NOMO-1 (cell line): ENCODE measurements around the gene NRL.
"Not testable (repeated sequence)": the region's sequence is repeated elsewhere in the genome, so short reads cannot be mapped to it uniquely, and the experiment has no call there.

Experiments
- DNase-seq, 2 experiments: peaks; one replicate each; lab custom pipeline; 2025; ENCODE audit not compliant: unreplicated experiment in 2 of 2; lab: John Stamatoyannopoulos, UW

The NRL gene

GRCh38 chr14:24054646-24055045 is 60.1 kb downstream of the NRL start:
- DNase-seq = no peak

DNA sequence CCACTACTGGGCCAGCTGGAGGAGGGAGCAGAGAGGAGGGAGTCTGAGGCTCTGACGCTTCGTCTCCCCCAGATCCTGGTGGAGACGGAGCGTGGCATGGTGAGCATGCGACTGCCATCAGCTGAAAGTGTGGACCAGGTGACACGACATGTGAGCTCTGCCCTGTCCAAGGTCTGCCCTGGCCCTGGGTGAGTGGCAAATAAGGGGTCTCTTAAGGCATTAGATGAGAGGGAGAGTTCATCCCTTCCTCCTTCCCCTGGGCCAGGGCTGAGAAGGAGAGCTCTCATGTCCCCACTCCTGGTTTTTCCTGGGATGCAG is 60.5 kb downstream of the NRL start:
- no peak for DNase-seq

- no peak for DNase-seq
Observed at GRCh38 chr14:24053548-24054323, 61.0 kb downstream of the NRL start.

GRCh38 chr14:24052656-24053547 is 61.8 kb downstream of the NRL start:
- no peak for DNase-seq

GRCh38 chr14:24051789-24052655 is 62.7 kb downstream of the NRL start, which contains the start of gene CARMIL3:
CARMIL3 (plus strand) TSS chr14:24052009; CDS start chr14:24052154, 145 bp downstream.
- peak; percentile 15 to 31 for DNase-seq

DNA sequence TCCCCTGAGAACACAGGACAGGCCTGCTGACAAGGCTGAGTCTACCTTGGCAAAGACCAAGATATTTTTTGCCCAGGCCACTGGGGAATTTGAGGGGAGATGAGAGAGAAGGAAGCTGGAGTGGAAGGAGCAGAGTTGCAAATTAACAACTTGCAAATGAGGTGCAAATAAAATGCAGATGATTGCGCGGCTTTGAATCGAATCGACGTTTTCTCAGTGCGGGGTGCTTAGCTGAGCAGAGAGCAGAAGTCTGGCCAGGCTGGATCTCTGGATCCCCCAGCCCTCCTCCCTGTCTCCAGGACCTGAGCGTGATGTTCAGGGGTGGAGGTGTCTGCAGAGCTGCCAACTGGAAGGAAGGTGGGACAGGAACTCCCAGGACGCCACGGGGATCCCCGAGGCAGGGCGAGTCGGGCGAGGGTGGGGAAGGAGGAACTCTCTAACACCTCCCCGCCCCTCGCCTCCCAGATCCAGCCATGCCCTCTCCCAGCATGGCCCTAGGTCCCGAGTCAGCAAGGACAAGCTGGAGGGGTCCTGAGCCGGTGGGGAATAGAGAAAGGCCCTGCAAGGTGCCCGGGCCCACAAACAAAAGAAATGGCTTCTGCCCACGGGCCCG is 63.5 kb downstream of the NRL start:
- DNase-seq = no peak

- not testable (repeated sequence) for DNase-seq
Observed at GRCh38 chr14:24050753-24051152, 64.0 kb downstream of the NRL start.

DNA sequence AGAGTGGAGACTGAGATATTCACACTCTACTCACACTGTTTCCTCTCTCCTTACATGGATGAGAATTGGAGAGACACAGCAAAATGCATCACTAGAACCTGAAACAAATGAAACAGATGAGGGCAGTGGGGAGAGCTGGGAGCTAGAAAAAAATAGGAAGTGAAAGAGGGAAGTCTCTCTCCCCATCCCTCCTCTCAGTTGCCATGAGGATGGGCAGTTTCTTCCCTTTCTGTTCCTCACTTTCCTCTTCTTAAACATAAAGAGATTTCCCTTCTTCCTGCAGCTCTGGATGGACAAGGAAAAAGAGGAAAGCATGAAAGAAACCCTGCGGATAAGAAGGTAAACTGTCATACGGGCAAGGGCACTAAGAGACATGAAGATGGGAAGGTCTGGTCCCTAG is 65.7 kb downstream of the NRL start:
- DNase-seq = peak in 1 of 2 experiments; percentile 41

- no peak for DNase-seq
Observed at GRCh38 chr14:24042746-24043145, 72.0 kb downstream of the NRL start.

DNA sequence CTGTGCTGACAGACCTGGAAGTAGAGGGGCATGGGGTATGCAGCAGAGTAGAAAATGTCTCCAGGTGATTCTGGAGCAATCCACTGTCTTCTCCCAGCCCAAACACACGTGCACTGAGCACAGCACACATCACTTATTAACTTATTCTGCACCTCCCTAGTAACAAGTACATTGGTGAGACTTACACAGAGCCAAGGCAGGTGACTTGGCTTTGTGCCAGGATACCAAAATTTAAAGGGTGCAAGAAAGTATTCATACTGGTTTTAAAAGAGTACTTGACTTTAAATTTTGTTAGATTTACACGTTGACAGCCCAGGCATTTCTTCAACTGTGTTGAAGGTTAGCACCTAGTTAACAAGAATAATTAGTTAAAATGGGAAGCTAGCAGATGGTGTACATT is 74.1 kb downstream of the NRL start:
- DNase-seq = no peak

DNA sequence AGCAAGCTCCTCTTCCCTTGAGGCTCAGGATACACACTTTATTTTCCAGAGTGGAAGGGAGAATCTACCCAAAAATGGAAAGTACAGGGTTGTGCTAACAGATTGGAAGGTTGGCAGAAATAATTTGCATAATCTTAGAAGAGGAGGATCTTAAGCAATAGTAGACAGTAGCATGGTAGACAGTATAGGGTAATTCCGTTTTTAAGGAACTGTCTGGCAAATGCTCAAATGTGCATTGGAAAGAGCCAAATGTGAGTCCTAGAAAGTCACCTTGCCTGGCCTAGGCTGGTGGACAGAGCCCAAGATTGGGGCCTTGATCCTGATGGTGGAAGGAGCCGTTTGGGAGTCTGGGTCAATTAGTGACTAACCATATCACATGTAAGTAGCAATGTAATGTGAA is 76.1 kb downstream of the NRL start:
- no peak for DNase-seq

DNA sequence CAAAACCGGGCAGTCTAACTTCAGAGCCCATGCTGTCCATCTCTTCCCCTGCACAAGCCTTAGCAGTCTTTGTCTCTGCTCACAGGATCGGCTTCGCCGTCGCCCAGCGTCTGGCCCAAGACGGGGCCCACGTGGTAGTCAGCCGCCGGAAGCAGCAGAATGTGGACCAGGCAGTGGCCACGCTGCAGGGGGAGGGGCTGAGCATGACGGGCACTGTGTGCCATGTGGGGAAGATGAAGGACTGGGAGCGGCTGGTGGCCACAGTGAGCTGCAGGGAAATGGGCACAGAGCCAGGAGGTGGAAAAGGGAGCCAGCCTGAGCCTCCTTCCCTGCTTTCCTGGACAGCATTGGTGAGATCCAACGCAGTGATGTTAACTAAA is 77.1 kb downstream of the NRL start:
- DNase-seq = no peak

DNA sequence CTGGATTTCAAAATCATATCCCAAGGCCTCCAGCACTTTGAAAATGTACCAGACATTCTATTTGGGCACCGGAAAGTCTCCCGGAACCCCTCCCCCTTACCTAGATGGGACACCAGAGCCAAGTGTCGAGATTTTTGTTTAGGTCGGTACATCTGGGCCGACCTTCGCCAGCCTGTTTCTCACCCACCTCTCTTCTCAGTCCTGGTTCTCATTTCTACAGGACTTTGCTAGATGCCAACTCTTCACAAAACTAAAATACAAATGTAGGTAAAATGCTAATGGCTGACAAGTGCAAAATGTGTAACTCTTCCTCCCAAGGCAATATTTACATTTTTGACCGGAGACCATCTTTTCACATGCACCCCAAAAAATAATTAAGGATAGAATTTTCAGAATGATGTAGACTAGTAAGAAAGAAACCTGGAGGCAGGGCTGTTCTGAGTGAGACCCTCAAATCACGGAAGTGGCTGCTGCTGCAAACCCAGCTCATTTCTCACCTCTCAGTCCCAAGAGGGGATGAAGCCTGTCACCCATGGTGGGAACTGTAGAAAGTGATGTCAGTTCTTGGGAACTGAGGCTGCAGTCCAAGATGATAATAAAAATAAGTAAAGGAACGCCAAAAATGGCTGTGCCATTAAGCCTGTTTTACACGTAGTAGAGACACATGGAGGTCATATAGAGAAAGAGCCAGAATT is 77.6 kb downstream of the NRL start:
- not testable (repeated sequence) for DNase-seq

DNA sequence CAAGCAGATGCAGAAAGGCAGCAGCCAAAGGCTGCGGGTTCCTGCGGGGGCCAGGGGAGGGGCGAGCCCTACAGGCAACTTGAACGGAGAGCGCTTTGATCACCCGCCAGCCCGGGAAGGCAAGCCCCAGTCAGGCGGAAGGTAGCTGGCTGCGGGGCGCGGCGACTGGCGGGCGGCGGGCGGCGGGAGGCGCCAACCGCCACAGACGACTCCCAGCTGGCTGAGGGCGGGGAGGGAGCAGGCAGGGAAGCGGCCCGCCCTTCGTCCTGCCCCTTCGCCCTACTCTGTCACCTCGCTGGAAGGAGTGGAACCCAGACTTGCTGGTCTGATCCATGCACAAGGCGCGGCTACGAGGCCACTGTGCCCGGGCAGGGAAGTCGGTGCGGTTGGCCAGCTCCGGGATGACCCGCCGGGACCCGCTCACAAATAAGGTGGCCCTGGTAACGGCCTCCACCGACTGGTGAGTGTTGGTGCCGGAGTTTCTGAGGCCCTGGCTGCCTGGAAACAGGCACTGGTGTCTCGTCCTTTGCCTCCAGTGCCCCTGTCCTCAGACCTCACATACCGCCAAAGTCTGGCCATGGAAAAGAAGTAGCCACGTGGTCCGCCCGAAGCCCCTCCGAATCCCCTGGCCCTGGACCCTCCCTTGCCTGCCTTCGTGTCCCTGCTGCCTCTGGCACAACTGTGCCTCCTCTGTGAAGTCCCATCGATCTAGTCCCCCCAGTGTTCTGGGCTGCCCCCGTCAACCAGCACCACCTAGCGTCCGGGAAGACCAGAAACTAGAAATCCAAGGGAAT is 78.4 kb downstream of the NRL start:
- DNase-seq = peak; percentile 62 to 85

DNA sequence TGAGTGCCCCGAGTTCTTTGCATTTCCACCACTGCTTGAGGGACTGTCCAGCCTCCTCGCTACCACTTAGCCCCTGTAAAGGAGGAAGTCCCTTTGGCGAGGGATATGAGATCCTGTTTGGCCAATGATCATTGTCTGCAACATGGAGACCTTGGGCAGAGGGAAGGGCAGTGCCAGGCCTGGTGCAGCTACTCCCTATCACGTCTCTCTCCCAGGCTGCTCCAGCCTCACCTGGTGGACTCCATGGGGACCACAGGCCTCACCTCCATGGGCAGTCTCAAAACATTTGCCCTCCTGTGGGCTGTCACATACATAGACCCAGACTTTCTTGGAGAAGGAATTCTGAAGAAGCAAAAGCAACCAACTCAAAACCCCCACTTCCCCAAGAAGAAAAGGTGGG is 79.0 kb downstream of the NRL start:
- not testable (repeated sequence) for DNase-seq

DNA sequence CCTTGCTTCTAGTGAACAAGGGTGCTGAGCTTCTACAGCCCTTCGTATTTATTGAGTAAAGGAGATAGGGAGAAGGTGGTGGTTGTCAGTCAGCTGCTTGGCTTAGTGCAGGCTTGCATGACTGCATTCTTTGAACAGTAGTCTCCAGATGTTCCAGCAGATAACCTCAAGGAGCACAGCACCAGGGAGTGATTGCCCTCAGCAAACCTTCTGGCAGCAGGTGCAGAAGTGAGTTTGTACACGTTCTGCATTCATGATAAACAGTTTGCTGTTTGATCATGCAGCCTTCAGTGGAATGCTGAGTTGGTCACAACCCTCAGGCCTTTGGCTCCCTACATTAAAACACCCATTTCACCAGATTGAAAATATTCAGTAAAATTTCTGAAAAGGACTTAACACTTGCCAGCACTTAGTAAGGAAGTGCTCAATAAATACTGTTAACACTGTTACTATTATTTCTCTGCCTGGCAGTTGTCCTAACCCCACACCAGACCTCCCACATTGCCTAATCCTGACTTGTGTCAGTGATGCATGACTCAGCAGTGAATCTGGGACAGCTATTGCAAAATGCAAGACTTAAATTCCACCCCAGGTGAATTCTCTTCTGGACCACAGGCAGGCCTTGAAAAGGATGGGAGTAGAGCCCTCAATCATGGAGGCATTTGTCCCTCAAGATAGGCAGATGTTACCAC is 81.9 kb downstream of the NRL start:
- peak; percentile 68 to 81 for DNase-seq

GRCh38 chr14:24031331-24031730 is 83.4 kb downstream of the NRL start:
- not testable (repeated sequence) for DNase-seq

- DNase-seq = not testable (repeated sequence)
Observed at GRCh38 chr14:24029687-24030086, 85.1 kb downstream of the NRL start.
